HCT116 (cell line): Measurements from ENCODE around the gene OVAAL. TPM values are rescaled to one million over a fixed set of nuclear protein-coding genes. Genes with fewer than 3 reads are reported as not detected.
A peak's percentile ranks its signal among the peaks of the same experiment; 100 is the strongest.

ENCODE experiments used
- ATAC-seq: fragments of 200-7000 bp; cut with Tn5 transposase; 2 replicates; pipeline ENCODE4 v1.9.1; 2020; ENCODE audit warnings: mild to moderate bottlenecking, moderate library complexity
- BruUV-seq: library from RNA; stranded (reverse); fragments of 400-500 nt; replicated peaks from 2 replicates; lab custom pipeline; 2021; lab: Mats Ljungman, UMichigan
- CTCF ChIA-PET: fragments of 300-600 bp; sonication (Branson Sonifier 250); formaldehyde crosslinking; loops from one replicate; lab custom pipeline; 2021; ENCODE audit warnings: antibody characterized with exemption; lab: Charles Lee
- POLR2A ChIA-PET: fragments of 300-600, 350-600 bp; sonication (Branson Sonifier 250); formaldehyde crosslinking; loops from one replicate; lab custom pipeline; 2021; ENCODE audit warnings: antibody characterized with exemption; lab: Charles Lee
- RAD21 ChIA-PET, 2 experiments: fragments of 300-600 bp; sonication (Branson Sonifier 250); formaldehyde crosslinking; loops; one replicate each; lab custom pipeline; 2023; ENCODE audit warnings: low total read pairs in 2 of 2; ENCODE audit not compliant: uncharacterized antibody in 2 of 2, unreplicated experiment in 2 of 2, low non-redundant PET in 1 of 2; lab: Charles Lee
- DNase-seq: peaks from one replicate; pipeline ENCODE4 v3.0.0-alpha.2; 2010; ENCODE audit warnings: low read depth, low spot score
- H2AFZ ChIP-seq: fragments of 200-600 bp; shearing (Covaris generic), sonication (generic); 2 replicates; pipeline ENCODE4 v1.6.1; 2017; ENCODE audit warnings: low read depth, mixed run types, mixed read lengths, antibody characterized with exemption, low read length; ENCODE audit not compliant: poor library complexity, severe bottlenecking
- H3K27ac ChIP-seq: 2 replicates; pipeline ENCODE4 v1.5.1; 2012; ENCODE audit warnings: low read depth, low read length
- H3K27me3 ChIP-seq: fragments of 200-600 bp; sonication (generic); 2 replicates; pipeline ENCODE4 v1.6.1; 2016; ENCODE audit warnings: mixed run types, low read length, mixed read lengths; ENCODE audit not compliant: insufficient read depth
- H3K36me3 ChIP-seq, 2 experiments: fragments of 200-500 bp in 1 of 2; fragments of 200-600 bp in 1 of 2; sonication (Bioruptor generic) in 1 of 2; sonication (generic) in 1 of 2; 2 replicates each; pipeline versions ENCODE4 v1.5.1 to v1.6.1; 2014 to 2016; ENCODE audit warnings: low read length in 2 of 2, inconsistent platforms in 1 of 2, mixed read lengths in 1 of 2, mixed run types in 1 of 2; ENCODE audit not compliant: insufficient read depth in 2 of 2, control insufficient read depth in 1 of 2
- H3K4me1 ChIP-seq, 2 experiments: fragments of 200-600 bp in 1 of 2; sonication (generic) in 1 of 2; 2 replicates each; pipeline versions ENCODE4 v1.5.1 to v1.6.1; 2012 to 2017; ENCODE audit warnings: low read length in 2 of 2, inconsistent platforms in 1 of 2, mild to moderate bottlenecking in 1 of 2, mixed read lengths in 1 of 2, mixed run types in 1 of 2, moderate library complexity in 1 of 2; ENCODE audit not compliant: insufficient read depth in 2 of 2, control insufficient read depth in 1 of 2
- H3K4me2 ChIP-seq: fragments of 200-600 bp; sonication (generic); 2 replicates; pipeline ENCODE4 v1.6.1; 2017; ENCODE audit warnings: mixed run types, low read length, mixed read lengths
- H3K4me3 ChIP-seq, 2 experiments: fragments of 200-600 bp in 1 of 2; sonication (generic) in 1 of 2; replicated peaks in 1 of 2; 2 replicates each; pipeline ENCODE4 v1.5.1; 2011 to 2016; ENCODE audit warnings: low read length in 2 of 2, control low read depth in 1 of 2, low read depth in 1 of 2, mild to moderate bottlenecking in 1 of 2, mixed read lengths in 1 of 2, mixed run types in 1 of 2
- H3K79me2 ChIP-seq: fragments of 200-600 bp; sonication (generic); 2 replicates; pipeline ENCODE4 v1.6.1; 2017; ENCODE audit warnings: mild to moderate bottlenecking, mixed run types, low read length, moderate library complexity, mixed read lengths; ENCODE audit not compliant: insufficient read depth
- H3K9ac ChIP-seq: fragments of 200-600 bp; sonication (generic); 2 replicates; pipeline ENCODE4 v1.6.1; 2016; ENCODE audit warnings: low read length, mixed read lengths
- H3K9me2 ChIP-seq: fragments of 200-600 bp; sonication (generic), shearing (Covaris generic); 2 replicates; pipeline ENCODE4 v1.6.1; 2017; ENCODE audit warnings: mixed run types, mild to moderate bottlenecking, moderate library complexity; ENCODE audit not compliant: insufficient read depth
- H3K9me3 ChIP-seq, 2 experiments: fragments of 200-500 bp in 1 of 2; fragments of 200-600 bp in 1 of 2; sonication (Bioruptor generic) in 1 of 2; sonication (generic) in 1 of 2; 2 replicates each; pipeline ENCODE4 v1.6.1; 2014 to 2017; ENCODE audit warnings: low read length in 2 of 2, mixed read lengths in 2 of 2, inconsistent platforms in 1 of 2, low read depth in 1 of 2, mild to moderate bottlenecking in 1 of 2, mixed run types in 1 of 2, moderate library complexity in 1 of 2; ENCODE audit not compliant: control insufficient read depth in 1 of 2, insufficient read depth in 1 of 2
- H4K20me1 ChIP-seq: fragments of 200-600 bp; sonication (generic), shearing (Covaris generic); 2 replicates; pipeline ENCODE4 v1.6.1; 2017; ENCODE audit warnings: mixed run types, mild to moderate bottlenecking, moderate library complexity; ENCODE audit not compliant: insufficient read depth
- ELF1 ChIP-seq: IDR thresholded peaks from 2 replicates; pipeline ENCODE4 v1.6.1; 2012; ENCODE audit warnings: low read depth, borderline replicate concordance
- POLR2AphosphoS5 ChIP-seq: IDR thresholded peaks from 2 replicates; pipeline ENCODE4 v1.6.1; 2011; ENCODE audit warnings: mild to moderate bottlenecking, low read depth, low read length, moderate library complexity
- RAD21 ChIP-seq: IDR thresholded peaks from 2 replicates; pipeline ENCODE4 v1.6.1; 2012; ENCODE audit warnings: low read depth, mild to moderate bottlenecking
- SIN3A ChIP-seq: IDR thresholded peaks from 2 replicates; pipeline ENCODE4 v1.6.1; 2012; ENCODE audit warnings: low read depth
- SP1 ChIP-seq: IDR thresholded peaks from 2 replicates; pipeline ENCODE4 v1.6.1; 2012; ENCODE audit warnings: low read depth
- TCF7L2 ChIP-seq: IDR thresholded peaks from 2 replicates; pipeline ENCODE4 v1.7.0; 2011; ENCODE audit warnings: borderline replicate concordance, inconsistent platforms; ENCODE audit not compliant: insufficient read depth, insufficient read length; ENCODE audit errors: extremely low read depth
- ZFX ChIP-seq: fragments of 450-650 bp; IDR thresholded peaks from 2 replicates; pipeline ENCODE4 v1.6.1; 2017
- ZNF274 ChIP-seq: fragments of 200-500 bp; sonication (Bioruptor generic); IDR thresholded peaks from 2 replicates; pipeline ENCODE4 v1.6.1; 2014; ENCODE audit warnings: mild to moderate bottlenecking, low read depth, low read length, inconsistent platforms
- intact Hi-C: fragments of 100-400 bp; cut with micrococcal nuclease; formaldehyde crosslinking; loops from 2 replicates; pipeline ENCODE4 v1.10.0; 2022
- total RNA-seq: library from RNA; stranded (reverse); gene quantifications from one replicate; pipeline ENCODE4 v1.2.1, GENCODE V29; 2021; ENCODE audit not compliant: unreplicated experiment

OVAAL gene
- total RNA-seq, 1 experiment from 2014 or later = not detected

DNA sequence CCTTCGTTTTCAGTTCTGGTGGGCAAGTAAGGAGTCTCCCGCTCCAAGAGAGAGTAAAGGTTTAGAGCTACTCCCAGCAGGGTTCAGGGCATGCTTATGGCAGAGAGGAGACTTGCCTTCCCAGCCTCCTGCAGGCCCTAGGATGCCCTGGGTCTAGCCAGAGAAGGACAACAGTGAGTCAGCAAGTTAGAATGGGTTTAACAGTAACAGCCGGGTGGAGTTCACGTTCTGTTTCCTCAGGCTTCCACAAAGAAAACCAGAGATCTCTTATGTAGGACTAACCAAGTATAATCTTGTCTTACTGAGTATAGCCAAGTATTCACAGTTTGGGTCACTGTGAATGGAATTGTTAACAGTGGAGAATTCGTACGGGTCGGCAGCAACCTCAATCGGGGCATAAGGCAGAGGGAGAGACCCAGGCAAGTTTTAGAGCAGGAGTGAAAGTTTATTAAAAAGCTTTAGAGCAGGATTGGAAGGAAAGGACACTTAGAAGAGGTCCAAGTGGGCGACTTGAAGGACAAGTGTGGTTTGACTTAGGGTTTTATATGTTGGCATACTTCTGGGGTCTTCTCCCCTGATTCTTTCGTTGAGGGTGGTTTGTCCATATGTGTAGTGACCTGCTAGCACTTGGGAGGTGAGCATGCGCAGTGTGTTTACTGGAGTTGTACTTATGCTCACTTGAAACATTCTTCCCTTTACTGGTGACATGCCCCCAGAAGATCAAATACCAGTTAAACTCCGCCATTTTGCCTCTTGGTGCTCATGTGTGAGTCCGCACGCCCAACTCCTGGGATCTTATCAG lies 4.5 kb downstream of the OVAAL start:
- ATAC-seq (peak; percentile 40; the same call in 1 of the 2 replicates), DNase-seq (no peak)
- no TSS peak for BruUV-seq
- CTCF ChIA-PET = no interaction called here
- Histone ChIP-seq H3K9me3 (no peaks in the 10 kb centered on the region), H3K4me3 (no peak overlapping the region), H2AFZ (peak overlapping the region; percentile 25), H3K79me2 (no peaks in the 10 kb centered on the region), H3K9ac (no peak overlapping the region), H3K4me1 (peaks cover 0 to 22% of the 10 kb centered on the region in 2 experiments; a peak in 2 of 4 replicates), H3K4me2 (0 out of 2 replicates have a peak overlapping the region, but pooled peaks have one; percentile 10), H3K36me3 (no peaks in the 10 kb centered on the region), H4K20me1 (no peaks in the 10 kb centered on the region), H3K9me2 (no peaks in the 10 kb centered on the region), H3K27ac (no peak overlapping the region), H3K27me3 (no peaks in the 10 kb centered on the region)
- POLR2A ChIA-PET = no interaction called here
- RAD21 ChIA-PET = no interaction called here
- TF ChIP-seq ELF1 (no peak), ZNF274 (no peak), RAD21 (no peak), POLR2AphosphoS5 (no peak)
- intact Hi-C loops = no loop called here

DNA sequence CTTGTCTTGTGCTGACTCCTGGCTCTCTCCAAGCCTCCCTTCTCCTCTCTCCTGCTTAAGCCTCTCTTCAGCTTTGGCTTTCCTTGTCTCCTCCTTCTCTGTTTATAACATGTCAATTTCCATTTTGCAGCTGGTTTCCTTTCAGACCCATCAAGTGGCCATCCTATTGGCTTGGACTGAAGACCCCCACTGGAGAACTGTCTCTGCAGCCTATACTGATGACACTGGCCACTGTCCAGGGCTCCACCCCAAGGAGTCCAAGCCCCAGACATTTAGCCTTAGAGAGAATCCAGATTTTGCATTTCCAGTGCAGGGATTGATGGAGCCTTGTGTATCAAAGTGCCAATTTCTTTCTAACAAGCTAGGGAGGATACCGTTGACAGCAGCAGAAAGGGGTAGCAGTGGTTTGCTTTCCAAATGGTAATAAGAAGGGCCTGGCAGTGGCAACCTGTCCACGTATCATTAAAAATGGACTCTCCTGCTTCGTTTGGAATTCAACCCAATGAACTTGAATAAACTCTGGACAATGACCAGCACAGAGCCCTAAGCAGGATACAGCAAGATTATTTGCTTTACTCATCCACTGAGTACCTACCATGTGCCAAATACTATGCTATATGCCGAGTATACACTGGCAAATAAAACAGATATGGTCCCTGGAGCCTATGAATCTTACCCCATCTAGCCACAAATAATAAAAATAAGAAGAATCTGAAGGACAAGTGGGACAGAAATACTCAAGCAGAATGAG lies 6.5 kb downstream of the OVAAL start:
- no peaks in the 10 kb centered on the region for H3K79me2 ChIP-seq
- no peaks in the 10 kb centered on the region for H3K9me3 ChIP-seq
- peaks cover 0 to 18% of the 10 kb centered on the region in 2 experiments; a peak in 2 of 4 replicates for H3K4me1 ChIP-seq
- no peak overlapping the region for H3K4me3 ChIP-seq
- CTCF ChIA-PET = no interaction called here
- no peaks in the 10 kb centered on the region for H3K27me3 ChIP-seq
- H4K20me1 ChIP-seq = no peaks in the 10 kb centered on the region
- H3K27ac ChIP-seq = no peak overlapping the region
- TF ChIP-seq RAD21 = no peak
- TF ChIP-seq ELF1 = no peak
- TF ChIP-seq SIN3A = no peak
- TF ChIP-seq SP1 = no peak
- no peak for TF ChIP-seq ZFX
- no peak for TF ChIP-seq POLR2AphosphoS5
- TF ChIP-seq TCF7L2 = no peak
- DNase-seq (no peak), ATAC-seq (no peak)
- H3K36me3 ChIP-seq = no peaks in the 10 kb centered on the region
- H2AFZ ChIP-seq = no peak overlapping the region
- BruUV-seq = no TSS peak
- H3K4me2 ChIP-seq = no peak overlapping the region
- POLR2A ChIA-PET = no interaction called here
- intact Hi-C loops = no loop called here
- RAD21 ChIA-PET = no interaction called here
- H3K9ac ChIP-seq = no peak overlapping the region
- H3K9me2 ChIP-seq = no peaks in the 10 kb centered on the region
